ENCODE data around the gene DDX42. TPM values are rescaled to one million over a fixed set of nuclear protein-coding genes. Genes with fewer than 3 reads are reported as not detected.

The DDX42 gene
- total and polyA plus RNA-seq, 7 donors, result 46.3 to 91.0 (median 56.0) TPM

DNA sequence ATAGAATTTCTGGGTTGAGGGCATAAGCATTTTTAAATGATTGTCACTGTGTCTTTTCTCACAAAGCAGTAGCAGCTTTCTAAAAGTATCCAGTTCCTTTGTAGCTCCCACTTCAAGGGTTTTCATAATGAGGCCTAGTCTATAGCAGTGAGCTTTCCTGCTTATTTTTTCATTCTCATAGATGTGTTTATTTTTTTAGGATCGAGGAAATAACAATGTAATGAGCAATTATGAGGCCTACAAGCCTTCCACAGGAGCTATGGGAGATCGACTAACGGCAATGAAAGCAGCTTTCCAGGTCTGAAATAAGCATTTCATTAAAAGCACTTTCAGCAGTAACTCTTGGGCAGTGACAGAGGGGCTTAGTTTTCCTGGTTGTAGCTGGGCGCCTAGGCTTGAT, 42.7 kb downstream of the DDX42 start:
- 90 to 93% (median 92%) methylated on average over 4 of the region's 4 CpGs for WGBS, 3 donors
- H3K27me3 ChIP-seq (ENCODE audit: insufficient read depth in 3 of 3, low read length in 2 of 3), result no peaks in the 10 kb centered on the region
- TF ChIP-seq, protein P1, sequence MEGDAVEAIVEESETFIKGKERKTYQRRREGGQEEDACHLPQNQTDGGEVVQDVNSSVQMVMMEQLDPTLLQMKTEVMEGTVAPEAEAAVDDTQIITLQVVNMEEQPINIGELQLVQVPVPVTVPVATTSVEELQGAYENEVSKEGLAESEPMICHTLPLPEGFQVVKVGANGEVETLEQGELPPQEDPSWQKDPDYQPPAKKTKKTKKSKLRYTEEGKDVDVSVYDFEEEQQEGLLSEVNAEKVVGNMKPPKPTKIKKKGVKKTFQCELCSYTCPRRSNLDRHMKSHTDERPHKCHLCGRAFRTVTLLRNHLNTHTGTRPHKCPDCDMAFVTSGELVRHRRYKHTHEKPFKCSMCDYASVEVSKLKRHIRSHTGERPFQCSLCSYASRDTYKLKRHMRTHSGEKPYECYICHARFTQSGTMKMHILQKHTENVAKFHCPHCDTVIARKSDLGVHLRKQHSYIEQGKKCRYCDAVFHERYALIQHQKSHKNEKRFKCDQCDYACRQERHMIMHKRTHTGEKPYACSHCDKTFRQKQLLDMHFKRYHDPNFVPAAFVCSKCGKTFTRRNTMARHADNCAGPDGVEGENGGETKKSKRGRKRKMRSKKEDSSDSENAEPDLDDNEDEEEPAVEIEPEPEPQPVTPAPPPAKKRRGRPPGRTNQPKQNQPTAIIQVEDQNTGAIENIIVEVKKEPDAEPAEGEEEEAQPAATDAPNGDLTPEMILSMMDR (IDR thresholded peaks at IDR 0.05), result no peak
- H3K4me3 ChIP-seq, result no peak overlapping the region
- ATAC-seq (no peak), DNase-seq (no peak)
- H3K27ac ChIP-seq, result no peak overlapping the region
- H3K4me1 ChIP-seq, result no peaks in the 10 kb centered on the region
- H3K36me3 ChIP-seq (ENCODE audit: insufficient read depth in 1 of 2, low read depth in 1 of 2), result peaks cover 29 to 100% of the 10 kb centered on the region in 2 donors
- intact Hi-C loops (cut with DNase I), result loop anchor here (5.0 to 10.0 kb wide), 3 partner anchors 54 to 69 kb away; no protein-coding TSS in a partner anchor
- H3K9me3 ChIP-seq, result no peaks in the 10 kb centered on the region

DNA sequence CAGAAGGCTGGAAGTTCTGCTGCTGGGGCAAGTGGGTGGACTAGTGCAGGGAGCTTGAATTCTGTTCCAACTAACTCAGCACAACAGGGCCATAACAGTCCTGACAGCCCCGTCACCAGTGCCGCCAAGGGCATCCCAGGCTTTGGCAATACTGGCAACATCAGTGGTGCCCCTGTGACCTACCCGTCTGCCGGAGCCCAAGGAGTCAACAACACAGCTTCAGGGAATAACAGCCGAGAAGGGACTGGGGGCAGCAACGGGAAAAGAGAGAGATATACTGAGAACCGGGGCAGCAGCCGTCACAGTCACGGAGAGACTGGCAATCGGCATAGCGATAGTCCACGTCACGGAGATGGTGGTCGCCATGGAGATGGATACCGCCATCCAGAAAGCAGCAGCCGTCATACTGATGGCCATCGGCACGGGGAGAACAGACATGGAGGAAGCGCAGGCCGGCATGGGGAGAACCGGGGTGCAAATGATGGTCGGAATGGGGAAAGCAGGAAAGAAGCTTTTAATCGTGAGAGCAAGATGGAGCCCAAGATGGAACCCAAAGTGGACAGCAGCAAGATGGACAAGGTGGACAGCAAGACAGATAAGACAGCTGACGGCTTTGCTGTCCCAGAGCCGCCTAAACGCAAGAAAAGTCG, 43.9 kb downstream of the DDX42 start:
- no peak overlapping the region for H3K4me3 ChIP-seq
- no peak overlapping the region for H3K27ac ChIP-seq
- H3K9me3 ChIP-seq, result no peaks in the 10 kb centered on the region
- ATAC-seq (no peak), DNase-seq (no peak)
- TF ChIP-seq, protein P1 (IDR thresholded peaks at IDR 0.05), result no peak
- H3K27me3 ChIP-seq (ENCODE audit: insufficient read depth in 3 of 3, low read length in 2 of 3), result no peaks in the 10 kb centered on the region
- H3K36me3 ChIP-seq (ENCODE audit: insufficient read depth in 1 of 2, low read depth in 1 of 2), result peaks cover 23 to 100% of the 10 kb centered on the region in 2 donors
- 89 to 94% (median 91%) methylated on average over 27 of the region's 27 CpGs for WGBS, 3 donors
- H3K4me1 ChIP-seq, result peaks cover 5% of the 10 kb centered on the region
- intact Hi-C loops (cut with DNase I), result loop anchor here (5.0 to 10.0 kb wide), 3 partner anchors 56 to 71 kb away; no protein-coding TSS in a partner anchor

DNA sequence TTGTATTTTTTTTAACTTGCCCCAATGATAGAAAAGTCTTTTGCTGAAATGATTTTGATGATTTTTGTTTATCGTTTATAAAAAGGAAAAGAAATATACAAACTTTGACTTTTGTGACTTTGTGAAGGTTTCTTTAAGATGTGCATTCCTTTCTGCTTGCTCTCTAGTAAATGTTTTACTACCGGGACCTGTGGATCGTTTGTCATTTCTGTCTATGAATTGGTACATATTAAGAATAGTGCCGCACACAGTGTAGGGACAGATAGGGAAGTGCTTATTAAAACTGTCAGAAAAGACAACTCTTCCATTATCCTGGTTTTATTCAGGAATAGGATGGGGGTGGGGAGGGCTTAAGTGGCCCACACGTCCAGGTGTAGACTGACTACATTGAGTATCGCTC, 45.2 kb downstream of the DDX42 start:
- 63 to 76% (median 67%) methylated on average over 6 of the region's 6 CpGs for WGBS, 3 donors
- ATAC-seq, result no peak
- Histone ChIP-seq H3K4me1 (peaks cover 6% of the 10 kb centered on the region), H3K9me3 (no peaks in the 10 kb centered on the region), H3K36me3 (ENCODE audit: insufficient read depth in 1 of 2, low read depth in 1 of 2) (peaks cover 21 to 100% of the 10 kb centered on the region in 2 donors), H3K27ac (no peak overlapping the region), H3K27me3 (ENCODE audit: insufficient read depth in 3 of 3, low read length in 2 of 3) (no peaks in the 10 kb centered on the region), H3K4me3 (no peak overlapping the region)
- no peak for DNase-seq
- TF ChIP-seq, protein P1 (IDR thresholded peaks at IDR 0.05), result no peak
- intact Hi-C loops (cut with DNase I), result loop anchor here (5.0 to 10.0 kb wide), 3 partner anchors 57 to 72 kb away; no protein-coding TSS in a partner anchor

DNA sequence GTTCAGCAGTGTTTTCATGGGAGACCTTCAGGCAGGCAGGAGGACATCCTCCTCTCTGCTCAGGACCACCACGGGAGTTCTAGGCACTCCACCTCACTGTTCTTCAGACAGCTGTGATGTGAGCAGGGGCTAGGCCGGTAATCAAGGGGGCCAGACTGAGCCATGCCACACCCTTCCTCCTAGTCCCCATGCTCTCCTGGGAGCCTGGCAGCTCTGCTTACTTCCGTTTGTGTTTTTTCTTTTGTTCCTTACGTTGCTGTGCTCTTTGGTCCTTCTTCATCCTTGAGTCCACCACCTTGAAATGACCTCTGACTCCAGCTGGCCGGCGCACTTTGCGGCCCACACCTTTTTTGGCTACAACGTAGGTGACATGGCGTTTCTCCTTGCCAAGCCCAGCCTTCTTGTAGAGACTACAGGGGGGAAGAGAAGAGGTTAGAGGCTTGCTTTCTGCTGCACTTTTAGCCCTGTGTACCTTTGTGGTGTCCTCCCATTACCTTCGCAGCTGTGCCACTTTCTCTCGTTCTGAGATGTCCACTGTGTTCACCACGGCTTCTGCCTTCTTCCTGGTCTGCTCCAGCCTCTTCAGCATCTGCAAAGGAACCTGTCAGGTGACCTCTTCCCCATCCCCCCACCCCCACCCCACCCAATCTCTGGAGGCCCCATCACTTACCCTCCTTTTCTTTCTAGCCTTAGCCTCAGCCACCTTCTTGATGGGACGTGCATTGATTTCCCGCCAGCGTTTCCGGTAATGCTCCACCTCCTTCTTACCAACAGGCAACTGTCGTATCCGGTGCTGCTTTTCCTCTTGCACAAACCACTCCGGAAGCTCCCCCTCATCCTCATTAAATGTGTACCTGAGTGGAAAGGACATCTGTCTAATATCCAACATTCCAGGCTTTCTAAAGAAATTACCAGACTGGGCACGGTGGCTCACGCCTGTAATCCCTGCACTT, 45.9 kb downstream of the DDX42 start:
- Histone ChIP-seq H3K9me3 (no peaks in the 10 kb centered on the region), H3K27me3 (ENCODE audit: insufficient read depth in 3 of 3, low read length in 2 of 3) (no peaks in the 10 kb centered on the region), H3K4me3 (no peak overlapping the region), H3K4me1 (peaks cover 6% of the 10 kb centered on the region), H3K36me3 (ENCODE audit: insufficient read depth in 1 of 2, low read depth in 1 of 2) (peaks cover 25 to 100% of the 10 kb centered on the region in 2 donors), H3K27ac (no peak overlapping the region)
- DNase-seq (no peak), ATAC-seq (peak in 2 of 4 donors; percentile 6 to 13)
- TF ChIP-seq, protein P1 (IDR thresholded peaks at IDR 0.05), result no peak
- intact Hi-C loops (cut with DNase I), result loop anchor here (5.0 to 10.0 kb wide), 4 partner anchors 43 to 73 kb away; no protein-coding TSS in a partner anchor
- 57 to 64% (median 58%) methylated on average over 21 of the region's 21 CpGs for WGBS, 3 donors

Measured in psoas muscle (tissue), 8 donors.